ENCODE results near the gene BMP6. TPM values are rescaled to one million over a fixed set of nuclear protein-coding genes. Genes with fewer than 3 reads are reported as not detected.

Gene BMP6
- total and polyA plus RNA-seq, 2 donors (not counting 3 experiments of a cell fraction or from before 2014, with no cell fraction given): 221 to 276 TPM

DNA sequence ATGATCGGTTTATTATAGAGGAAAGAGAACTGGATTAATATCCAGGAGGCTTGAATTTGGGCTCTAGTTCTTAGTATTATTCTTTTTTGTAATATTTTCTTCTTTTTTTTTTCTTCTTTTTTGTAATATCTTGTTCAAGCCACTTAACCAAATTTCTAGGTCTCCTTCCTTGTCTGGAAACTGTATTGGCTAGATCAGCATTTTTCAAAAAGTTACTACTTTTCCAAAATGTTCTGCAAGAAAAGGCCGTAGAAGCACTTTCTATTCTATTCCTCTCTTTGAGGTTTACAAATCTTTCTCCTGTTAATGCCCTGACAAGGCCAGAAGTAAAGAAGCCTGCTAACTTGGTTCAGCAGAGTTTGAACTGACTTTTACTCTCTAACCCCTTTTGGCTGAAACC is 12.0 kb downstream of the BMP6 start:
- Histone ChIP-seq H4K20me1 (replicated peaks; ENCODE audit: control insufficient read depth, extremely low read depth, insufficient read depth, low read length) (peaks cover 9% of the 10 kb centered on the region), H3K27ac (ENCODE audit: insufficient read depth, low read depth, low read length) (no peak overlapping the region), H3K27me3 (ENCODE audit: control insufficient read depth in 2 of 2, insufficient read depth in 2 of 2, low read length in 2 of 2) (no peaks in the 10 kb centered on the region), H3K36me3 (ENCODE audit: control insufficient read depth in 2 of 2, extremely low read depth in 1 of 2, insufficient read depth in 2 of 2, low read length in 2 of 2) (peaks cover 30 to 37% of the 10 kb centered on the region in 2 experiments), H3K9me3 (replicated peaks; ENCODE audit: control insufficient read depth, insufficient read depth, low read length) (no peaks in the 10 kb centered on the region), H3K4me3 (replicated peaks in 1 of 3; ENCODE audit: insufficient read depth in 1 of 3, low read depth in 1 of 3, low read length in 3 of 3) (no peak overlapping the region), H3K4me2 (ENCODE audit: insufficient read depth, low read length) (no peak overlapping the region), H3K9ac (replicated peaks; ENCODE audit: extremely low read depth, insufficient read depth, low read length) (no peak overlapping the region), H3K79me2 (ENCODE audit: control insufficient read depth, insufficient read depth, low read length) (peaks cover 99% of the 10 kb centered on the region), H2AFZ (ENCODE audit: low read depth, low read length) (no peak overlapping the region), H3K4me1 (ENCODE audit: control insufficient read depth, extremely low read depth, insufficient read depth, low read length) (peaks cover 88% of the 10 kb centered on the region), H3K9me1 (replicated peaks; ENCODE audit: control insufficient read depth, extremely low read depth, insufficient read depth, low read length) (no peaks in the 10 kb centered on the region)
- intact Hi-C loops (cut with micrococcal nuclease): no loop called here
- ChIA-PET CTCF (interaction anchor here (0.8 to 1.2 kb wide), 2 partner anchors 11 to 48 kb away, joined by 3 to 4 read pairs; no protein-coding TSS in a partner anchor), POLR2A (no interaction called here)
- peak; percentile 28 for TF ChIP-seq FOS (IDR thresholded peaks at IDR 0.05; ENCODE audit: borderline replicate concordance, insufficient read depth, low read length)
- no peak for TF ChIP-seq GATA2 (IDR thresholded peaks at IDR 0.05; ENCODE audit: insufficient read depth, insufficient read length, low read depth, low read length)
- DNase-seq (ENCODE audit: low read depth, low spot score) (no peak), FAIRE-seq (no peak)
- dilution Hi-C loops (cut with MboI; ENCODE audit: extremely low pct_ligation_motif_present, low sequenced_read_pairs): no loop called here
- BruUV-seq (replicated peaks): no TSS peak

GRCh38 chr6:7742223-7742785 is 16.4 kb downstream of the BMP6 start:
- DNase-seq (ENCODE audit: low read depth, low spot score): no peak
- Histone ChIP-seq H3K79me2 (ENCODE audit: control insufficient read depth, insufficient read depth, low read length) (peaks cover 99% of the 10 kb centered on the region), H3K27ac (ENCODE audit: insufficient read depth, low read depth, low read length) (peak overlapping the region; percentile 51), H3K9me1 (replicated peaks; ENCODE audit: control insufficient read depth, extremely low read depth, insufficient read depth, low read length) (no peaks in the 10 kb centered on the region), H3K9ac (replicated peaks; ENCODE audit: extremely low read depth, insufficient read depth, low read length) (no peak overlapping the region), H4K20me1 (replicated peaks; ENCODE audit: control insufficient read depth, extremely low read depth, insufficient read depth, low read length) (peaks cover 16% of the 10 kb centered on the region), H3K4me2 (ENCODE audit: insufficient read depth, low read length) (peak overlapping the region; percentile 35), H3K9me3 (replicated peaks; ENCODE audit: control insufficient read depth, insufficient read depth, low read length) (no peaks in the 10 kb centered on the region), H3K27me3 (ENCODE audit: control insufficient read depth in 2 of 2, insufficient read depth in 2 of 2, low read length in 2 of 2) (no peaks in the 10 kb centered on the region), H2AFZ (ENCODE audit: low read depth, low read length) (no peak overlapping the region), H3K36me3 (ENCODE audit: control insufficient read depth in 2 of 2, extremely low read depth in 1 of 2, insufficient read depth in 2 of 2, low read length in 2 of 2) (peaks cover 35 to 41% of the 10 kb centered on the region in 2 experiments), H3K4me3 (replicated peaks in 1 of 3; ENCODE audit: insufficient read depth in 1 of 3, low read depth in 1 of 3, low read length in 3 of 3) (no peak overlapping the region), H3K4me1 (ENCODE audit: control insufficient read depth, extremely low read depth, insufficient read depth, low read length) (peaks cover 68% of the 10 kb centered on the region)
- POLR2A ChIA-PET: no interaction called here
- TF ChIP-seq POLR2A (IDR thresholded peaks at IDR 0.05; ENCODE audit: low read depth, low read length) (peak; percentile 23), EZH2 (IDR thresholded peaks at IDR 0.05; ENCODE audit: borderline replicate concordance, low read depth, low read length, severe bottlenecking) (no peak), POLR2AphosphoS5 (IDR thresholded peaks at IDR 0.05; ENCODE audit: insufficient read depth, low read depth, low read length) (peak; percentile 21)
- no TSS peak for BruUV-seq (replicated peaks)
- CTCF ChIA-PET: interaction anchor here (0.8 to 1.0 kb wide), 4 partner anchors 8 to 17 kb away, joined by 3 read pairs; partner anchors contain the start of gene BMP6
- intact Hi-C loops (cut with micrococcal nuclease) (no loop called here), dilution Hi-C loops (cut with MboI; ENCODE audit: extremely low pct_ligation_motif_present, low sequenced_read_pairs) (no loop called here)
- no peak for FAIRE-seq

Measured in endothelial cell of umbilical vein (primary cell).